MM.1S (cell line): ENCODE data around the gene SLC22A24.
"Not testable (repeated sequence)": the region's sequence is repeated elsewhere in the genome, so short reads cannot be mapped to it uniquely, and the experiment has no call there.

Experiments
- CTCF ChIP-seq: fragments of 300-600 bp; sonication (generic); IDR thresholded peaks from 2 replicates; pipeline ENCODE4 v1.5.1; 2016; ENCODE audit warnings: antibody characterized with exemption, low read length, mixed read lengths
- EZH2 ChIP-seq: fragments of 300-600 bp; sonication (generic); optimal IDR thresholded peaks from 2 replicates; pipeline ENCODE3; 2017; ENCODE audit warnings: low read depth, mild to moderate bottlenecking, antibody characterized with exemption, low read length, mixed read lengths
- EZH2phosphoT487 ChIP-seq: fragments of 300-600 bp; sonication (generic); IDR thresholded peaks from 2 replicates; pipeline ENCODE4 v1.6.1; 2018; ENCODE audit warnings: antibody characterized with exemption, low read length

- TF ChIP-seq EZH2, CTCF, EZH2phosphoT487: not testable (repeated sequence)
Observed at GRCh38 chr11:63046203-63046602, 97.8 kb downstream of the SLC22A24 start.
